WTC11 (cell line): ENCODE data around the gene C6orf52. TPM values are rescaled to one million over a fixed set of nuclear protein-coding genes. Genes with fewer than 3 reads are reported as not detected.

Source experiments
- ATAC-seq: fragments of 200-7000 bp; cut with Tn5 transposase; 2 replicates; pipeline ENCODE4 v1.10.0; 2021; ENCODE audit warnings: mild to moderate bottlenecking, moderate library complexity
- CTCF ChIA-PET: fragments of 300-600 bp; sonication (Branson Sonifier 250); formaldehyde crosslinking; loops from one replicate; lab custom pipeline; 2021; ENCODE audit warnings: antibody characterized with exemption; lab: Charles Lee
- POLR2A ChIA-PET: fragments of 350-600 bp; sonication (Branson Sonifier 250); formaldehyde crosslinking; loops from one replicate; lab custom pipeline; 2021; ENCODE audit warnings: antibody characterized with exemption; lab: Charles Lee
- DNase-seq: peaks from one replicate; pipeline ENCODE4 v3.0.0; 2021; ENCODE audit warnings: low spot score
- H3K27ac Mint-ChIP-seq: 2 replicates; pipeline ENCODE4 v1.8.0; 2021; ENCODE audit warnings: mixed read lengths
- H3K27me3 Mint-ChIP-seq: 2 replicates; pipeline ENCODE4 v1.8.0; 2021; ENCODE audit warnings: low read depth, mild to moderate bottlenecking, moderate library complexity, mixed read lengths
- H3K36me3 Mint-ChIP-seq: 2 replicates; pipeline ENCODE4 v1.8.0; 2021; ENCODE audit warnings: mixed read lengths
- H3K4me1 Mint-ChIP-seq: 2 replicates; pipeline ENCODE4 v1.8.0; 2022; ENCODE audit warnings: mixed read lengths
- H3K4me3 Mint-ChIP-seq: 2 replicates; pipeline ENCODE4 v1.8.0; 2021; ENCODE audit warnings: mild to moderate bottlenecking, moderate library complexity, mixed read lengths
- H3K9me3 Mint-ChIP-seq: 2 replicates; pipeline ENCODE4 v1.8.0; 2021; ENCODE audit warnings: mixed read lengths
- ETV6 ChIP-seq: sonication (generic); formaldehyde crosslinking; IDR thresholded peaks from 2 replicates; pipeline ENCODE4 v1.8.1; 2022; ENCODE audit warnings: mild to moderate bottlenecking, missing genetic modification reagents
- IRF2 ChIP-seq: sonication (generic); formaldehyde crosslinking; IDR thresholded peaks from 2 replicates; pipeline ENCODE4 v1.8.0; 2022; ENCODE audit warnings: low read depth, missing genetic modification reagents, borderline replicate concordance
- MXD4 ChIP-seq: fragments of 250-450 bp; sonication (Bioruptor Pico); IDR thresholded peaks from 2 replicates; pipeline ENCODE4 v1.8.0; 2021; ENCODE audit warnings: mild to moderate bottlenecking, moderate library complexity, borderline replicate concordance
- NFATC4 ChIP-seq: fragments of 250-450 bp; sonication (Bioruptor Pico); IDR thresholded peaks from 2 replicates; pipeline ENCODE4 v1.9.0; 2021; ENCODE audit warnings: mild to moderate bottlenecking
- NFE2L1 ChIP-seq: sonication (generic); formaldehyde crosslinking; IDR thresholded peaks from 2 replicates; pipeline ENCODE4 v1.8.1; 2023; ENCODE audit warnings: missing genetic modification reagents
- NR2C2 ChIP-seq: sonication (generic); formaldehyde crosslinking; IDR thresholded peaks from 2 replicates; pipeline ENCODE4 v1.8.0; 2022; ENCODE audit warnings: mild to moderate bottlenecking, missing genetic modification reagents
- RELA ChIP-seq: sonication (generic); formaldehyde crosslinking; IDR thresholded peaks from 2 replicates; pipeline ENCODE4 v1.8.1; 2022; ENCODE audit warnings: missing genetic modification reagents, mild to moderate bottlenecking, borderline replicate concordance
- TEAD1 ChIP-seq: sonication (generic); formaldehyde crosslinking; IDR thresholded peaks from 2 replicates; pipeline ENCODE4 v1.8.0; 2022; ENCODE audit warnings: mild to moderate bottlenecking, missing genetic modification reagents
- ZBTB21 ChIP-seq: sonication (generic); formaldehyde crosslinking; IDR thresholded peaks from 2 replicates; pipeline ENCODE4 v1.8.1; 2023; ENCODE audit warnings: mild to moderate bottlenecking, missing genetic modification reagents, borderline replicate concordance
- ZNF121 ChIP-seq: sonication (generic); formaldehyde crosslinking; IDR thresholded peaks from 2 replicates; pipeline ENCODE4 v1.8.0; 2023; ENCODE audit warnings: missing genetic modification reagents
- ZNF232 ChIP-seq: sonication (generic); formaldehyde crosslinking; IDR thresholded peaks from 2 replicates; pipeline ENCODE4 v1.8.0; 2022; ENCODE audit warnings: mild to moderate bottlenecking, missing genetic modification reagents
- ZNF263 ChIP-seq: sonication (generic); formaldehyde crosslinking; IDR thresholded peaks from 2 replicates; pipeline ENCODE4 v1.8.1; 2022; ENCODE audit warnings: low read depth, mild to moderate bottlenecking, moderate library complexity, missing genetic modification reagents
- ZNF317 ChIP-seq: sonication (generic); formaldehyde crosslinking; IDR thresholded peaks from 2 replicates; pipeline ENCODE4 v1.8.1; 2023; ENCODE audit warnings: low read depth, mild to moderate bottlenecking, moderate library complexity, missing genetic modification reagents, borderline replicate concordance
- ZNF416 ChIP-seq: fragments of 250-450 bp; sonication (Bioruptor Pico); IDR thresholded peaks from 2 replicates; pipeline ENCODE4 v1.9.0; 2021; ENCODE audit warnings: mild to moderate bottlenecking, inconsistent platforms
- total RNA-seq: library from RNA; stranded (reverse); gene quantifications from 3 replicates; pipeline ENCODE4 v1.2.3, GENCODE V29; 2021
- TF ChIP-seq, protein P1 (sequence below): sonication (generic); formaldehyde crosslinking; IDR thresholded peaks from 2 replicates; pipeline ENCODE4 v1.8.1; 2022; ENCODE audit warnings: missing genetic modification reagents, borderline replicate concordance
- TF ChIP-seq, protein P2 (sequence below): fragments of 250-450 bp; sonication (Bioruptor Pico); conservative IDR thresholded peaks from 2 replicates; pipeline ENCODE4 v1.9.0; 2021; ENCODE audit warnings: mild to moderate bottlenecking
- TF ChIP-seq, protein P3 (sequence below): sonication (generic); formaldehyde crosslinking; IDR thresholded peaks from 2 replicates; pipeline ENCODE4 v1.8.1; 2023; ENCODE audit warnings: mild to moderate bottlenecking, moderate library complexity, missing genetic modification reagents
- TF ChIP-seq, protein P4 (sequence below): fragments of 250-450 bp; sonication (Bioruptor Pico); IDR thresholded peaks from 2 replicates; pipeline ENCODE4 v1.9.0; 2021; ENCODE audit warnings: mild to moderate bottlenecking
- TF ChIP-seq, protein P5 (sequence below): sonication (generic); formaldehyde crosslinking; IDR thresholded peaks from 2 replicates; pipeline ENCODE4 v1.8.1; 2022; ENCODE audit warnings: low read depth, mild to moderate bottlenecking, moderate library complexity, missing genetic modification reagents, borderline replicate concordance
- TF ChIP-seq, protein P6 (sequence below): sonication (generic); formaldehyde crosslinking; IDR thresholded peaks from 2 replicates; pipeline ENCODE4 v1.8.1; 2022; ENCODE audit warnings: low read depth, missing genetic modification reagents, borderline replicate concordance
- TF ChIP-seq, protein P7 (sequence below): sonication (generic); formaldehyde crosslinking; conservative IDR thresholded peaks from 2 replicates; pipeline ENCODE4 v1.8.1; 2023; ENCODE audit warnings: mild to moderate bottlenecking, low read depth, missing genetic modification reagents, moderate library complexity

C6orf52 gene
- total RNA-seq, 1 experiment from 2014 or later = 0.42 TPM

DNA sequence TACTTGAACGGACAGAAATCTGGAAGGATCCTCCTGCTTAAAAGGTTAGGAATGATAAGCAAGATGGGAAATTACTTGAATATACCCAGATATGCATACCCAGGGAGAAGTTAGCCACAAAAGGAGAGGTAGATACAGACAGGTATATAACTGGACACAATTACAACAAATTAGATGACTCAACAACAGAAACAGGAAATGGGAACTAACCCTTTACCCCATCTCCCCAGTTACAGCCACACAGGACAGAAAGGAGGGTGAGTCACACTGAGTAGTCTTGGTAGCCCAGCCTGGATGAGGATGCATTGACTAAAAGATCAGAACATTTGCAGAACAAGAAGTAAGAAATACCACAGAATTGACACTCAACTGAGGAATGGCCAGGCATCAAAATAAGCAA, 61.2 kb downstream of the C6orf52 start:
- TF ChIP-seq ETV6 = no peak
- TF ChIP-seq, protein P1, sequence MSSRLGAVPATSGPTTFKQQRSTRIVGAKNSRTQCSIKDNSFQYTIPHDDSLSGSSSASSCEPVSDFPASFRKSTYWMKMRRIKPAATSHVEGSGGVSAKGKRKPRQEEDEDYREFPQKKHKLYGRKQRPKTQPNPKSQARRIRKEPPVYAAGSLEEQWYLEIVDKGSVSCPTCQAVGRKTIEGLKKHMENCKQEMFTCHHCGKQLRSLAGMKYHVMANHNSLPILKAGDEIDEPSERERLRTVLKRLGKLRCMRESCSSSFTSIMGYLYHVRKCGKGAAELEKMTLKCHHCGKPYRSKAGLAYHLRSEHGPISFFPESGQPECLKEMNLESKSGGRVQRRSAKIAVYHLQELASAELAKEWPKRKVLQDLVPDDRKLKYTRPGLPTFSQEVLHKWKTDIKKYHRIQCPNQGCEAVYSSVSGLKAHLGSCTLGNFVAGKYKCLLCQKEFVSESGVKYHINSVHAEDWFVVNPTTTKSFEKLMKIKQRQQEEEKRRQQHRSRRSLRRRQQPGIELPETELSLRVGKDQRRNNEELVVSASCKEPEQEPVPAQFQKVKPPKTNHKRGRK = no peak
- no peak for TF ChIP-seq NR2C2 (CRISPR knock-in tag)
- no peak for TF ChIP-seq RELA (CRISPR knock-in tag)
- TF ChIP-seq, protein P2, sequence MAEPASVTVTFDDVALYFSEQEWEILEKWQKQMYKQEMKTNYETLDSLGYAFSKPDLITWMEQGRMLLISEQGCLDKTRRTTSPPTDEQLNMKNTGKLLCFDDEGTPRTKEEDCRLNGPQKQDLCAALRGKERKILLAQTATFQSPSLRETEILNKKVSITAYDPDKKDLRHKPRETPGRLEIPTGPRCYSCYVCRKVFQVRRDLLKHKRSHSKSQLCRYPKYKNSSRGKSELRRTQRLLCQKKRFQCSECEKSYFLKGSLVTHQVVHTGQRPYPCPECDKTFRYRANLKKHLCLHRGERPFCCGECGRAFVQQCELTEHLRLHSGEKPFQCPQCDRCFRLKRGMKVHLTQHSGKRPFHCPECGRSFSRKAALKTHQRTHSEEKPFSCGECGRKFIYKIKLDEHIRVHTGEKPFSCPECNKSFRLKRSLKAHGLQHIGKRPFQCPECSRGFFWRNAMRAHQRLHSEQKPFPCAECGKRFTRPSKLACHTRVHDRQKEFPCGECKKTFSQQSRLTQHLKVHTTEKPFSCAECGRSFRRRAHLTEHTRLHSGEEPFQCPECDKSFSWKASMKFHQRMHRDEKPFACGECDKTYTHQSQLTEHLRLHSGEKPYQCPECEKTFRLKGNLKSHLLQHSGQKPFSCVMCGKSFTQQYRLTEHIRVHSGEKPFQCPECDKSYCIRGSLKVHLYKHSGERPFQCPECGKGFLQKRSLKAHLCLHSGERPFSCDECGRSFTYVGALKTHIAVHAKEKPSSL (CRISPR knock-in tag) = no peak
- TF ChIP-seq ZNF121 (CRISPR knock-in tag) = no peak
- no peak for TF ChIP-seq MXD4 (CRISPR knock-in tag)
- no peak for TF ChIP-seq ZBTB21 (CRISPR knock-in tag)
- no peak for TF ChIP-seq TEAD1
- TF ChIP-seq NFE2L1 (CRISPR knock-in tag) = no peak
- TF ChIP-seq ZNF263 (CRISPR knock-in tag) = no peak
- TF ChIP-seq, protein P3, sequence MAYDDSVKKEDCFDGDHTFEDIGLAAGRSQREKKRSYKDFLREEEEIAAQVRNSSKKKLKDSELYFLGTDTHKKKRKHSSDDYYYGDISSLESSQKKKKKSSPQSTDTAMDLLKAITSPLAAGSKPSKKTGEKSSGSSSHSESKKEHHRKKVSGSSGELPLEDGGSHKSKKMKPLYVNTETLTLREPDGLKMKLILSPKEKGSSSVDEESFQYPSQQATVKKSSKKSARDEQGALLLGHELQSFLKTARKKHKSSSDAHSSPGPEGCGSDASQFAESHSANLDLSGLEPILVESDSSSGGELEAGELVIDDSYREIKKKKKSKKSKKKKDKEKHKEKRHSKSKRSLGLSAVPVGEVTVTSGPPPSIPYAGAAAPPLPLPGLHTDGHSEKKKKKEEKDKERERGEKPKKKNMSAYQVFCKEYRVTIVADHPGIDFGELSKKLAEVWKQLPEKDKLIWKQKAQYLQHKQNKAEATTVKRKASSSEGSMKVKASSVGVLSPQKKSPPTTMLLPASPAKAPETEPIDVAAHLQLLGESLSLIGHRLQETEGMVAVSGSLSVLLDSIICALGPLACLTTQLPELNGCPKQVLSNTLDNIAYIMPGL = no peak
- TF ChIP-seq, protein P4, sequence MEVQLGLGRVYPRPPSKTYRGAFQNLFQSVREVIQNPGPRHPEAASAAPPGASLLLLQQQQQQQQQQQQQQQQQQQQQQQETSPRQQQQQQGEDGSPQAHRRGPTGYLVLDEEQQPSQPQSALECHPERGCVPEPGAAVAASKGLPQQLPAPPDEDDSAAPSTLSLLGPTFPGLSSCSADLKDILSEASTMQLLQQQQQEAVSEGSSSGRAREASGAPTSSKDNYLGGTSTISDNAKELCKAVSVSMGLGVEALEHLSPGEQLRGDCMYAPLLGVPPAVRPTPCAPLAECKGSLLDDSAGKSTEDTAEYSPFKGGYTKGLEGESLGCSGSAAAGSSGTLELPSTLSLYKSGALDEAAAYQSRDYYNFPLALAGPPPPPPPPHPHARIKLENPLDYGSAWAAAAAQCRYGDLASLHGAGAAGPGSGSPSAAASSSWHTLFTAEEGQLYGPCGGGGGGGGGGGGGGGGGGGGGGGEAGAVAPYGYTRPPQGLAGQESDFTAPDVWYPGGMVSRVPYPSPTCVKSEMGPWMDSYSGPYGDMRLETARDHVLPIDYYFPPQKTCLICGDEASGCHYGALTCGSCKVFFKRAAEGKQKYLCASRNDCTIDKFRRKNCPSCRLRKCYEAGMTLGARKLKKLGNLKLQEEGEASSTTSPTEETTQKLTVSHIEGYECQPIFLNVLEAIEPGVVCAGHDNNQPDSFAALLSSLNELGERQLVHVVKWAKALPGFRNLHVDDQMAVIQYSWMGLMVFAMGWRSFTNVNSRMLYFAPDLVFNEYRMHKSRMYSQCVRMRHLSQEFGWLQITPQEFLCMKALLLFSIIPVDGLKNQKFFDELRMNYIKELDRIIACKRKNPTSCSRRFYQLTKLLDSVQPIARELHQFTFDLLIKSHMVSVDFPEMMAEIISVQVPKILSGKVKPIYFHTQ = no peak
- TF ChIP-seq, all 79 proteins: peak for 0
- POLR2A ChIA-PET = no interaction called here
- peak overlapping the region; percentile 8 for H3K27ac Mint-ChIP-seq
- peaks cover 5% of the 10 kb centered on the region for H3K4me1 Mint-ChIP-seq
- no peak overlapping the region for H3K4me3 Mint-ChIP-seq
- CTCF ChIA-PET = no interaction called here
- no peak for DNase-seq
- H3K36me3 Mint-ChIP-seq = 0 out of 2 replicates have a peak, but pooled peaks cover 3% of the 10 kb centered on the region
- H3K27me3 Mint-ChIP-seq = no peaks in the 10 kb centered on the region
- peaks cover 12% of the 10 kb centered on the region; the same call in 1 of the 2 replicates for H3K9me3 Mint-ChIP-seq
- ATAC-seq = peak; percentile 64

DNA sequence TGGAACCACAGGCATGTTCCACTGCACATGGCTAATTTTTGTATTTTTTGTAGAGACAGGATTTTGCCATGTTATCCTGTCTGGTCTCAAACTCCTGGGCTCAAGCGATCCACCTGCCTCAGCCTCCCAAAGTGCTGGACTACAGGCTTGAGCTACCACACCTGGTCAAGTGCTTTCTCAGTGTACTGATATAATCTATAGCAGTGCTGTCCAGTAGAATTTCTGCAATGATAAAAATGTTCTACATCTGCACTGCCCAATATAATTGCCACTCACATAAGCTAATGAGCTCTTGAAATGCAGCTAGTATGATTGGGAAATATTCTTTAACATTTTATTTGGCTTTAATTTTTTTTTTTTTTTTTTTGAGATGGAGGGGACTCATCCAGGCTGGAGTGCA, 64.2 kb downstream of the C6orf52 start:
- ATAC-seq (no peak), DNase-seq (no peak)
- Mint-ChIP-seq H3K27me3 (no peaks in the 10 kb centered on the region), H3K9me3 (0 out of 2 replicates have a peak, but pooled peaks cover 4% of the 10 kb centered on the region), H3K4me1 (peaks cover 5% of the 10 kb centered on the region), H3K36me3 (peaks cover 28% of the 10 kb centered on the region), H3K27ac (no peak overlapping the region), H3K4me3 (no peak overlapping the region)
- POLR2A ChIA-PET = no interaction called here
- CTCF ChIA-PET = interaction anchor here (0.8 kb wide), 1 partner anchor 8 kb away, joined by 3 read pairs; no protein-coding TSS in a partner anchor
- TF ChIP-seq NFATC4 (CRISPR knock-in tag) (no peak), ZNF416 (CRISPR knock-in tag) (no peak), ETV6 (no peak), ZNF317 (CRISPR knock-in tag) (no peak), IRF2 (no peak), ZNF232 (CRISPR knock-in tag) (no peak)
- TF ChIP-seq, protein P5, sequence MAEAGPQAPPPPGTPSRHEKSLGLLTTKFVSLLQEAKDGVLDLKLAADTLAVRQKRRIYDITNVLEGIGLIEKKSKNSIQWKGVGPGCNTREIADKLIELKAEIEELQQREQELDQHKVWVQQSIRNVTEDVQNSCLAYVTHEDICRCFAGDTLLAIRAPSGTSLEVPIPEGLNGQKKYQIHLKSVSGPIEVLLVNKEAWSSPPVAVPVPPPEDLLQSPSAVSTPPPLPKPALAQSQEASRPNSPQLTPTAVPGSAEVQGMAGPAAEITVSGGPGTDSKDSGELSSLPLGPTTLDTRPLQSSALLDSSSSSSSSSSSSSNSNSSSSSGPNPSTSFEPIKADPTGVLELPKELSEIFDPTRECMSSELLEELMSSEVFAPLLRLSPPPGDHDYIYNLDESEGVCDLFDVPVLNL = no peak
- TF ChIP-seq, protein P6, sequence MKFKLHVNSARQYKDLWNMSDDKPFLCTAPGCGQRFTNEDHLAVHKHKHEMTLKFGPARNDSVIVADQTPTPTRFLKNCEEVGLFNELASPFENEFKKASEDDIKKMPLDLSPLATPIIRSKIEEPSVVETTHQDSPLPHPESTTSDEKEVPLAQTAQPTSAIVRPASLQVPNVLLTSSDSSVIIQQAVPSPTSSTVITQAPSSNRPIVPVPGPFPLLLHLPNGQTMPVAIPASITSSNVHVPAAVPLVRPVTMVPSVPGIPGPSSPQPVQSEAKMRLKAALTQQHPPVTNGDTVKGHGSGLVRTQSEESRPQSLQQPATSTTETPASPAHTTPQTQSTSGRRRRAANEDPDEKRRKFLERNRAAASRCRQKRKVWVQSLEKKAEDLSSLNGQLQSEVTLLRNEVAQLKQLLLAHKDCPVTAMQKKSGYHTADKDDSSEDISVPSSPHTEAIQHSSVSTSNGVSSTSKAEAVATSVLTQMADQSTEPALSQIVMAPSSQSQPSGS = no peak
- TF ChIP-seq, protein P7, sequence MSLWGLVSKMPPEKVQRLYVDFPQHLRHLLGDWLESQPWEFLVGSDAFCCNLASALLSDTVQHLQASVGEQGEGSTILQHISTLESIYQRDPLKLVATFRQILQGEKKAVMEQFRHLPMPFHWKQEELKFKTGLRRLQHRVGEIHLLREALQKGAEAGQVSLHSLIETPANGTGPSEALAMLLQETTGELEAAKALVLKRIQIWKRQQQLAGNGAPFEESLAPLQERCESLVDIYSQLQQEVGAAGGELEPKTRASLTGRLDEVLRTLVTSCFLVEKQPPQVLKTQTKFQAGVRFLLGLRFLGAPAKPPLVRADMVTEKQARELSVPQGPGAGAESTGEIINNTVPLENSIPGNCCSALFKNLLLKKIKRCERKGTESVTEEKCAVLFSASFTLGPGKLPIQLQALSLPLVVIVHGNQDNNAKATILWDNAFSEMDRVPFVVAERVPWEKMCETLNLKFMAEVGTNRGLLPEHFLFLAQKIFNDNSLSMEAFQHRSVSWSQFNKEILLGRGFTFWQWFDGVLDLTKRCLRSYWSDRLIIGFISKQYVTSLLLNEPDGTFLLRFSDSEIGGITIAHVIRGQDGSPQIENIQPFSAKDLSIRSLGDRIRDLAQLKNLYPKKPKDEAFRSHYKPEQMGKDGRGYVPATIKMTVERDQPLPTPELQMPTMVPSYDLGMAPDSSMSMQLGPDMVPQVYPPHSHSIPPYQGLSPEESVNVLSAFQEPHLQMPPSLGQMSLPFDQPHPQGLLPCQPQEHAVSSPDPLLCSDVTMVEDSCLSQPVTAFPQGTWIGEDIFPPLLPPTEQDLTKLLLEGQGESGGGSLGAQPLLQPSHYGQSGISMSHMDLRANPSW (CRISPR knock-in tag) = no peak
